Right renal cortex interstitium (tissue), 3 donors: ENCODE results near the gene GAS6. TPM values are rescaled to one million over a fixed set of nuclear protein-coding genes. Genes with fewer than 3 reads are reported as not detected.

Source experiments
- DNase-seq, 3 donors: peaks; one replicate each; pipeline ENCODE4 v3.0.0-alpha.2; 2013; ENCODE audit warnings: low read depth in 3 of 3, low spot score in 2 of 3
- polyA plus RNA-seq, 3 donors: library from polyadenylated mRNA; unstranded; fragments of 120-200 nt; gene quantifications; one replicate each; pipeline ENCODE4 v1.2.1, GENCODE V29; 2013; ENCODE audit not compliant: insufficient read length in 3 of 3

GAS6 gene
- polyA plus RNA-seq, 3 donors: 22.2 to 25.8 (median 24.7) TPM

DNA sequence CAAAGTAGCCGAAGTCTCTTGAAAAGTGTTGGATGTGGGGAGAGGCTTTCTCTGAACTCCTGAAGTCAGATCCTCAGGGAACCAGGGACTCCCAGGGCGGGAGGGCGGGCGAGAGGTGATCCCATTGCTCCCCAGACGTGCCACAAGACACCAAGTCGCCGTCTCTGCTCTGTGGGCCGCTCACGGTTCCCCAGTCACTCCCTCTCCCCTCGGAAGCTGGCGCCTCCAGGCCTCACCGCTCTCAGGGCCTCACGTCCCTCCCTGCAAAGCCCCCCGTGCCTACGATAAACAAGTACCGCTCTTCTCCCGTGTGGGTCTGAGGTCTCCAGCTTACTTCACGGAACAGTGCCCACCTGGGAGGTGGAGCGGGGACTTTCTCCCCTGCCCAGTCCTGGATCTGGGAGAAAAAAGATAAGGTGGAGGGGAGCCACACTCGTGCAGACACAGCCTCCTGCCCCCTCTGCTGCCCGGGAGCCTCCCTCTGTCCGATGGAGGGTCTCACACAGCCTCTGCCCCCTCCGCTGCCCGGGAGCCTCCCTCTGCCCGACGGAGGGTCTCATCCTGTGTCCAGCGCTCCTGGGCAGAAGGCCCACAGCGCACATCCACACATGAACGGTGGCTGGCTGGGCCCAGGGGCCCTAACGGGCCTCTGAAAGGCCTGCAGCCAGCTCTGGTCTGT lies 50.7 kb downstream of the GAS6 start:
- no peak for DNase-seq

DNA sequence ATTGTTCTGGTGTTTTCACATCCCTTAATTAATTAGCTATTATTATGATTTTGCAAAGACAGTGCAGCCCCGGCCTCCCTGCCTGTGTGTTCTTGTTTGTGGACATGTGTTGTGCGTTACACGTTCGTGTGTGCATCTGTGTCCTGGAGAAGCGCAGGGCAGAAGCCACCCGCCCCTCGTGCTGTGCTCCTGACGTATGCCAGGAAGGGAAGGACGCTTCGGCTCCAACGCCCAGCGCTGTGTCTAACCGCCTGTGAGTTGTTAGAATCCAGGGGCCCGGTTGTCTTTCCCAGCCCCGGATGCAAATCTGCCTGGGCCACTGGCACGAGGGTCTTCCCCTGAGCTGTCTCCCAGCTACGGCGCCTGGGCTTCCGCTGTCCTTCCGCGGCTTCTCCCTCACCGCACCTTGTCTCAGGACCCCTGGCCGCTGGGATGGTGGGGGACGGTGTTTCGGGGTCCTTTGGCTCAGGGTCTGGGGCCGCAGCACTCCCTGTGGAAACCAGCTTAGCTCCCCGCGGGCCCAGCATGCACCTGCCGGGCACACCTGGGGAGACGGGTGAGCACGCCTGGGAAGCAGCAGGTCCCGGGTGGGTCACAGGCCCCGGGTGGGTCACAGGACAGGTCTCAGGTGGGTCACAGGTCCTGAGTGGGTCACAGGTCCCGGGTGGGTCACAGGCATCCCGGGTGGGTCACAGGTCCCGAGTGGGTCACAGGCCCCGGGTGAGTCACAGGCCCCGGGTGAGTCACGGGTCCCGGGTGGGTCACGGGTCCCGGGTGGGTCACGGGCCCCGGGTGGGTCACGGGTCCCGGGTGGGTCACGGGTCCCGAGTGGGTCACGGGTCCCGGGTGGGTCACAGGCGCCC lies 51.5 kb downstream of the GAS6 start:
- no peak for DNase-seq

DNA sequence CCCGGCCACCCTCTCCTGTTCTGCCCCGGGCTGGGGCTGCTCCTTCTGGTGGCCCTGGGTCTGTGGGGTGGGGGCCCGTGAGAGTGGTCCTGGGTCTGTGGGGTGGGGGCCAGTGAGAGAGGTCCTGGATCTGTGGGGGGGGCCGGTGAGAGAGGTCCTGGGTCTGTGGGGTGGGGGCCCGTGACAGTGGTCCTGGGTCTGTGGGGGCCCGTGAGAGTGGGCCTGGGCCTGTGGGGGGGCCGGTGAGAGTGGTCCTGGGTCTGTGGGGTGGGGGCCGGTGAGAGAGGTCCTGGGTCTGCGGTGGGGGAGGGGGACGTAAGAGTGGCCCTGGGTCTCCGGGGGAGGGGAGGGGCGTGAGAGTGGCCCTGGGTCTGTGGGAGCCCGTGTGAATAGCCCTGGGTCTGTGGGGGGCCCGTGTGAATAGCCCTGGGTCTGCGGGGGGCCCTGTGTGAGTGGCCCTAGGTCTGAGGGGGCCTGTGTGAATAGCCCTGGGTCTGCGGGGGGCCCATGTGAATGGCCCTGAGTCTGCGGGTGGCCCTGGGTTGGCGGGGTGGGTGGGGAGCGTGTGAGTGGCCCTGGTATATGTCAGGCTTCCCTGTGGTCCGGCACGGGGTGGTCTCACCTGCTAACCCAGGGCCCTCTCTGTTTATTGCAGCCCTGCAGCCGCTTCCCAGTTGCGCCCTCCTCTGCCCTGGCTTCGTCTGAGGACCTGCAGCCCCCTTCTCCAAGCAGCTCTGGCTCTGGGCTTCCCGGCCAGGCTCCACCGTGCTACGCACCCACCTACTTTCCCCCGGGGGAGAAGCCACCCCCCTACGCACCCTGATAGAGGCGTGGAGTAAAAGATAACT lies 52.6 kb downstream of the GAS6 start:
- no peak for DNase-seq

DNA sequence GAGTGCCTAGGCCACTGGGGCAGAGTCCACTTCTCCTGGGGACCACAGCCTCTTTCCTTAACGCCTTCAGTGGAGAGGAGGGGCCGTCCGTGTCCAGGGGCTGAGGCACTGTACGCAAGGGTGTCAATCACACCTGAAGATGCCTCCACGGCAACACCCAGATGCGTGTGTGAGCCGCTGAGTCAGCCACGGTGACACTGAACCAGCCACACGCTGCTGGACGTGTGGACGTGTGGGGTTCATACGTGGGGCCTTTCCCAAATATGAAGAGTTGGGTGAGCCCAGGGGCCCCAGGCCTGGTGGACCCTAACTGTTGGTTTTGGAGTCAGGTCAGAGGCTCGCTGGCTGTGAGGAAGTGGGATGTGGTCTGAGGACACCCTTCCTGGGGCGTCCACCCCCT lies 53.2 kb downstream of the GAS6 start:
- no peak for DNase-seq

DNA sequence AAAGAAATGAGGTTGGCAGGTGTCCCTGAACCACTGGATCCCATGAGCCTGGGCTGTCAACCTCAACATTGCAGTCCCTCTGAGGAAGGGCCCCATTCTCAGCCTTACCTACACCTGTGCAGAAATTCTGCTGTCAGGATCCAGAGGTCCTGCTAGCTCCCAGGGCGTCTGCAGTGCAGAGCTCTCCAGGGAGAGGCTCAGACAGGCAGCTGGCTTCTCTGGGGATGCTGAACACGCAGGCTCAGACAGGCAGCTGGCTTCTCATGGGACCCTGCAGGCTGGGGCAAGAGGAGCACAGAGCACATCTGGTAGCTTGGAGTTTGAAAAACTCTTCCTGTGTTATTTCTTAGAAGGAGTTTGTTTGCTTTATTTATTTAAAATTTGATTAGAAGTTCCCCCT lies 53.9 kb downstream of the GAS6 start:
- DNase-seq: no peak

DNA sequence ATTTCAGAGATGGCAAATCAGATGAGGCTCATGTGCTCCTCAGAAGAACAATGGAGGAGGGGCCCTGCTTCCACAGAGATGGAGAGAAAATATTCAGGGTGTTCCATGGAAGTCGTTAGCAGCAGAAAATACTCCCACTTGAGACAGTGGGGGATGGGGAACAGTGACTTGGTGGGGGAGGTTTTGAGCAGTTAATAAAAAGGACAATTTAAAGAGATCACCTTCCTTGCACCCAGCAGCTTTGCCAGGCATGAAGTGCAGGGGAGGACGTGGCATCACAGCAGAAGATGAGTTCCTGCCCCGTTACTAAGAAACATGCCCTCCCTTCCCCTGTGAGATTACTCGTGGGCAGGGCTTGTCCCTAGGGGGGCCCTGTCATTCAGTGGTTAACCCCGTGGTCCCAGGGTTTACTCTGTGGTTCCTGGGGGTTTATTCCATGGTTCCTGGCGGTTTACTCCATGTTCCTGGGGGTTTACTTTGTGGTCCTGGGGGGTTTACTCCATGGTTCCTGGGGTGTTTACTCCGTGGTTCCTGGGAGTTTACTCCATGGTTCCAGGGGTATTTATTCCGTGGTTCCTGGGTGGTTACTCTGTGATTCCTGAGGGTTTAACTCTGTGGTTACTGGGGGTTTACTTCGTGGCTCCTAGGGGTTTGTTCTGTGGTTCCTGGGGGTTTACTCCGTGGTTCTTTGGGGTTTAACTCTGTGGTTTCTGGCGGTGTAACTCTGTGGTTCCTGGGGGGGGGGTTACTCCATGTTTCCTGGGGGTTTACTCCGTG lies 55.6 kb downstream of the GAS6 start:
- no peak for DNase-seq

DNA sequence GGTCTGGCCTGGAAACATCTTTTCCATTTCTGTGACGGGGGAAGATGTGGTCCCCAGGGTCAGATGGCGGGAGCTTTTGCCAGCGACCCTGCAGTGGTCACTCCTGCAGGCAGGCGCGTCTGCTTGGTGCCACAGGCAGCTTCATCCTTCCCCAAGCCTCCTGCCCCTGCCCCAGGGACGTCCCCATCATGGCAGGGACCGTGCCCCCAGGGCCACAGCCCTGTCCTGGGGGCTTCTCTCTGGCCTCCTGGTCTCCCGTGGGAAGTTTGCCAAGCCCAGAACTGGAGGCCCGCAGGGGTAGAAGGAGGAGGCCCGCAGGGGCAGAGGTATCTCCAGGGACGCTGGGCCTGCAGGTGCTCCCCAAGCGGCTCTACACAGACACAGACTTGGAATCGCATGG lies 57.4 kb downstream of the GAS6 start:
- no peak for DNase-seq

DNA sequence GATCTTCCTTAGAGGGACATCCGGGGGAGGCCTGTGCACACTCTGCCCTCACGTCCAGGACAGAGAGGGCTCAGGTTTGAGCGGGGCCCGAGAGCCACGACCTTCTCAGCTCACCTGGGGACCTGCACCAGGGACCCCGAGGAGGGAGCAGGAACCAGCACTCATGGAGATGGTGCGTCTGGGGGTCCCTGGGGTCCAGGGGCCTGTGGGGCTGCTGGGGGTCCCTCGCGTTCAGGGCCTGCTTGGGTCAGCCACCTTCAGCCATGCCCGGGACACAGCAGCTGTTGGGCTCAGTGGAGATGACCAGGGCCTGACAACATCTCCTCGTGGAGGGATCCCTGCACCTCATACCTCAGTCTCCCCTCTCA lies 57.8 kb downstream of the GAS6 start:
- DNase-seq: no peak

DNA sequence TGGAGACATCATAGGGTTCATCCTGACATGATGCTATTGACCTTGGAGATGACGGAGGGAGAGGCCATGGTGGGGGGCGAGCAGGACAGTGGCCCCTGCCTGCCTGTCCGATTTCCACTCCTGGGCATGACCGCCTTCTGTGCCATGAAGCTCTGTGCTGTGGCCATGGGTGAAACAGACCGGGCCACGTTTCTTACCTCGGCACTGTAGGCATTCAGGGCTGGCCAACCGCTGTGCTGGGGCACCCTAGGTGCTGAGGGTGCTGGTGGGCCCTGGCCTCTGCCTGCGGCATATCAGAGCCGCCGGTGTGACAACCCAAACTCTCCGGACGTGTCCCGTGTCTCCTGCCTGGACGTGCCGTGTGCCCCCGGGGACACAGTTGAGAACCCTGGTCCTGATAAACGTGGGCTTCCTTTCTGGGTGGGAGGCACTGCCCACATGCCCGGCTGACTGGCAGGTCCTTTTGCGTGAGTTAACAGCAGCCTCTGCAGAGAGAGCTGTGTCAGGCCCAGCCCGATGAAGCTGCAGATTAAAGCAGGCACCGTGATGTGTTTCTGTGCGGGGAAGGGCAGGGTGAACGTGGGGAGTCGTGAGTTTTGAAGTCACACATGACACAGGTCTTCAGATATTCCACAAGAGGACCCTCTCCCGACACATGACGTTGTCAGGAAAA lies 58.3 kb downstream of the GAS6 start:
- no peak for DNase-seq

DNA sequence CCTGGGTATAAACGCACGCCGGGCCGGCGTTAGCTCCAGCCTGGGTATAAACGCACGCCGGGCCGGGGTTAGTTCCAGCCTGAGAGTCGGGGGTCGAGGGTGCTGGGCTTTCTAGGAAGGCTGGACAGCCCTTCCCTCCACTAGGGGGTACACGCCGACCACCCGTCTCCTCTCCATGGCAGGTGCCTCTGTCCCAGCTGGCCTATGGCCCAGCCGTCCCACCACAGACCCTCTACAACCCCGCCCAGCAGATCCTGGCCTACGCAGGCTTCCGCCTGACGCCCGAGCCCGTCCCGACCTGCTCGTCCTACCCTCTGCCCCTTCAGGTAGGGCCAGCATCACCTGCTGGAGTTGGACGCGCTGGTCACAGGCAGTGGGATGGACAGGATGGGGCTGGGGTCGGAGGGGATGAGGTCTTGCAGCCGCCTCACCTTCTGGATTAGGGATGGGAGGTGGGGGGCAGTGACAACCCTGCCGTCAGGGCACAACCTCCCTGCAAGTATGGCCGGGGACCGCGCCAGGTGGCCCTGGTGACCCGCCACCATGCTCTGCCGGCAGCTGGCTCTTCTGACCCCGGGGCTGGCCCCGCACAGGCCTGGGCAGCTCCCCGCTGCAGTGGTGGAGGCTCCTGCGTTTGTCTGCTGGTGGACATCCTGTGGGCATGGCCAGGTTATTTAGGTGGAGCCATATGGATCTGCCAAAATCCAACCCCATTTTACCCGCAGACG lies 59.0 kb downstream of the GAS6 start:
- no peak for DNase-seq

DNA sequence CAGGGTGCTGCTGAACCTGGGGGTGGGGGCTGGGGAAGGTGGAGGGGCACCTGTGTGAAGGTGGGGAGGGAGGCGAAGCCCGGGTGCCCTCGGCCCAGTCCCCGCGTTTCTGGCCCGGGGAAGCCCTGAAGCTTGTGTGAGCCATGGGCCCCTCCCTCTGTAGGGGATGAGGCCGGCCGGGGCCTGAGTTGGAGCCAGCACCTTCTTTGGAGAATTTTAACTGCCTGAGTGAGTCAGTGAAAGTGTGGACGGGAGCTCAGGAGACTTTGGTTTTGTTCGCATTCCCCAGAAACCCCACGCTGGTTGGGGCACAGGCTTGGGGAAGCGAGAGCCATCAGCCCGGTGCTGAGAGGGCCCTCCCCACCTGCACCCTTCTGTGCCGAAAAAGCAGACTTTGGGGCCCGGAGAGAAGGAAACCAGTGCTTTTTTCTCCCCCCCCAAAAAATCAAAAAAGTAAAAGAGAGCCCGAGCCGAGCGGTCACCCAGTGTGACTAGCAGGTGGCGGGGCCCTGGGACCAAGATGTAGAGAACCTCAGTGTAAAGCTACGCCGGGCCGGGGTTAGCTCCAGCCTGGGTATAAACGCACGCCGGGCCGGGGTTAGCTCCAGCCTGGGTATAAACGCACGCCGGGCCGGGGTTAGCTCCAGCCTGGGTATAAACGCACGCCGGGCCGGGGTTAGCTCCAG lies 59.7 kb downstream of the GAS6 start:
- no peak for DNase-seq

DNA sequence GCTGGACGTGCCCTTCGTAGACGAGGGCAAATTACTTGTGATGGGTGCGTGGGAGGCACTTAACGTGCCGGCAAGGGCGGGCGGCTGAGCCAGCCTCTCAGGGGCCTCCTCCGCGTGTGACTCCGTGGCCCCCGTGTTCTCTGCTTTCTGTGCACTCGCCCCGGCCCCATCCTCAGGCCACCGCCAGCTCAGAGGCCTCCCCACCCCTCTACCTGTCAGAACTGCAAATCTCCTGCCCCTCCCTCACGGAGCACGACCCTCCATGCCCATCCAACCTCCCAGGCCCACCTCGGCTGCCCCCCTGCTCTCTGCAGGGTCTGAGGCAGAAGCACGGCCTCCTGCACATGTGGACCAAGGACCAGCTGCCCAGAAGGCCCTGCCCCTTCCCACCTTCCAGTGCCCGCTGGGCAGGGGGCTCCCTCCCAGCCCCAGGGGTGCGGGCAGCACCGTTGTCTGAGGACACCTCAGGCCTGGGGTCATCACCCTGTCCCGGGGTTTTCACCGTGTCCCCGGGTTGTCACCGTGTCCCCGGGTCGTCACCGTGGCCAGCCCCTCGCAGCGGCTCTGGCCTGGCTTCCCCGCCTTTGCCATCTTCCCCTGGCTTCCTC lies 60.4 kb downstream of the GAS6 start:
- no peak for DNase-seq

DNA sequence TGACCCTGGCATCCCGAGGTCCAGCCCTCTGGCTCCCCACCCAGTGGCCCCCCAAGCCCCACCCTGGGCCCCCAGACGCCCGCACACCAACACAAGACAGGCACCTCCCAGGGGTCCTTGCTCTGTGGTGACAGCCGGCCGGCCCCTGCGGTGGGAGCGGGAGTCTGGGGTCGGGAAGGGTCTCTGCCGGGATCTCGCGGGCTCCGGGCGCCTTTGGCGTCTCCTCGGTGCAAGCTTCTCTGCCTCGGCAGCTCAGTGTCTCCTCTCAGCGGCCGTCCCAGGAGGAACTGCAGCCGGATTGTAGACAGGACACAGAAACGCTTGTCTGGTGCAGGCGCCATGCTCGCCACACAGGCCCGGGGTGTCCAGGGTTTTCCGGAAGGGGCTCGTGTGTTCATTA lies 61.1 kb downstream of the GAS6 start:
- DNase-seq: no peak

DNA sequence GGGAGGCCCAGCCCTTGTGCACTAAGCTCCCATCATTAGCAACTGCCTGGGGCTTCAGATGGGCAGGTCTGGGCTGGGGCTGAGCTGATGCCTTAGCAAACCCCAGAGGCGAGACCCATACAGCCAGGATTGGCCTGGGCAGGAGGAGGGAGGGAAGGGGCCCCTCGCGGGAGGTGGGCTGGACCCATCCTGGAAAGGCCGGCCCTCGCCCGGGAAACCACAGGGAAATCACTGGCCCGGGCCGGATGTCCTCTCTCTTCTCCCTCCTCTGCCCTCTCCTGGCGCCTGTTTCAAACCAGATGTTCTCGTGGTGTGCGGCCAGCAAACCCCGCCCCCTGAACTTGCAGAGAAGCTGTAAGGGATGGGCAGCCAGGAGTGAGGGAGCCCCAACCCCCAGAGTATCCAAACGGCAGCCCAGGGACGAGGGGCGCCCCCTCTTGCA lies 61.8 kb downstream of the GAS6 start:
- peak in 1 of 3 donors; percentile 51 for DNase-seq

DNA sequence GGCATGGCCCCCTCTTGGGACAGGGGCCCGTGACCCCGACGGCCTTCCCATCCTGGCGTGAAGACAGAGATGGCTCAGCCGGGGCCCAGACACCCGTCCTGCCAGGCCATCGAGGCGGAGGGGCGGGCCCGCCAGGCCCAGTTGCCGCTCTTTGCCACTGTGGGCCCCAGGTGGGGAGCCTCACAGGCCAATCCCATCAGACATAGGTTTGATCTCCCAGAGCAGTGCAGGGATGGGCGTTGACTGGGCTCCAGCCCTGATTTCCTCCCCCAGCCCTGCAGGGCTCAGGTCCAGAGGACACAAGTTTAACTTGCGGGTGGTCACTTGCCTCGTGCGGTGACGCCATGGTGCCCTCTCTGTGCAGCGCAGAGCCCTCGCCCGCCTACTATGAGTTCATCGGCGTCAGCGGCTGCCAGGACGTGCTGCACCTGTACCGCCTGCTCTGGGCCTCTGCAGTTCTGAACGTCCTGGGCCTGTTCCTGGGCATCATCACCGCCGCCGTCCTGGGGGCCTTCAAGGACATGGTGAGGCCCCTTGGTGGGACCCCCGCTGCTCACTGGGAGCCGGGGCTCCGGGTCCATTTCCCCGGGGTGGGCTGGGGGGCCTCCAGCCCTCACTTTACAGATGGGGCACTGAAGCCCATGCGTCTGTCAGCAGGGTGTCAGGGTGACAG lies 62.5 kb downstream of the GAS6 start:
- no peak for DNase-seq

DNA sequence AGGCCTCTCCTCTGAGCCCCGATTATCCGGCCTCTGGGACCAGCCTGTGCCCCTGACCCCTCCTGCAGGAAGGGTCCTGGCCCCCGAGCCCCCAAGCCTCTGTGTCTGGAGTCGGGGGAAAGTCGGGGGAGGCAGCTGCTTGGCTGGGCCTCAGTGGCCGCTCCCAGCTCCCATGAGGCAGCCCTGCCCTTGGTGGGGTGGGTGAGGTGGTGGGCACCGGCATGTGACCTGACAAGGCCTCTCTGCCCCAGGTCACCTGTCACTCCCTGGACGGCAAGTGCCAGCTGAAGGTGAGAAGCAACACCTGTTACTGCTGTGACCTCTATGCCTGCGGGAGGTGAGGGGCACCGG lies 63.3 kb downstream of the GAS6 start:
- DNase-seq: no peak

DNA sequence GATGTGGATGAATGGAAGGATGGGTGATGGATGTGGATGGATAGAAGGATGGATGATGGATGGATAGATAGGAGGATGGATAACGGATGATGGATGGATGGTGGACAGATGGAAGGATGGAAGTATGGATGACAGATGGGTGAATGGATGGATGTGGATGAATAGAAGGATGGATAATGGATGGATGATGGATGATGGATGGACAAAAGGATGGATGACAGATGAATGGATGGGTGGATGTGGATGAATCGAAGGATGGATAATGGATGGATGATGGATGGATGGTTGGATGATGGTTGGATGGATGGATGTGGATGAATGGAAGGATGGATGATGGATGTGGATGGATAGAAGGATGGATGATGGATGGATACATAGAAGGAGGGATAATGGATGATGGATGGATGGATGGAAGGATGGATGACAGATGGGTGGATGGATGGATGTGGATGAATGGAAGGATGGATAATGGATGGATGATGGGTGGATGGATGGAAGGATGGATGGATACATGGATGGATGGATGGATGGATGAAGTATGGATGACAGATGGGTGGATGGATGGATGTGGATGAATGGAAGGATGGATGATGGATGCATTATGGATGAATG lies 65.6 kb downstream of the GAS6 start:
- no peak for DNase-seq
